ENCODE results near the gene RFX4.

The RFX4 gene

DNA sequence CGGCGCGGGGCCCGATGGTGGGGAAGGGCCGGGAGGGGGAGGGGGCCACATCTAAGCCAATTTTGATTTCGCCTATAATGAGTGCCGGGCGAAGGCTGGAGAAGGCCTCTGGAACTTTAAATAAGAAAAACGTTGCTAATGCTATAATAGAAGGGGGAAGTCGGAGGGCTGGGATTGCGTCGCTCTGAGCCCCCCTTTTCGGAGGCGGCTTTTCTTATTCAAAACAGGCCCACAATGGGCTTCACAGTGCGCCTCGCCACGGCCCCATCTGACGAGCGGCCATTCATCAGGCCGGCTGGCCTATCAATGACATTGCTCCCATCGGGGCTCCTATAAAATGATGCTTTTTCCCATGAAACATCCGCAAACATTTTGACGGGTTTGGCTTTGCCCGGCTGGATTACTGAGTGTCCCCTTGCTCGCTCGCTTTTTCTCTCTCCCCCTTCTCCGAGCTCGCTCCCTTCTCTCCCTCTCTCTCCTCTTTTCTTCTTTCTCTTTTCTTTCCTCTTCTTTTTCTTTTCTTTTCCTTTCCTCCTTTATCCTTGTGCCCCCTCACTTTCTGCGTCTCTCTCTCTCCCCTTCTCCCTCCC, at the start of gene RFX4:
TSS of gene RFX4 (plus strand) at position 364 of the 590 bp plus-strand sequence. CDS start 317 bp downstream, outside the sequence.
- DNase-seq (ENCODE audit: low read depth), result no peak
- H3K4me3 ChIP-seq (ENCODE audit: control insufficient read depth, low read depth, low read length), result no peak within 1 kb of the TSS

DNA sequence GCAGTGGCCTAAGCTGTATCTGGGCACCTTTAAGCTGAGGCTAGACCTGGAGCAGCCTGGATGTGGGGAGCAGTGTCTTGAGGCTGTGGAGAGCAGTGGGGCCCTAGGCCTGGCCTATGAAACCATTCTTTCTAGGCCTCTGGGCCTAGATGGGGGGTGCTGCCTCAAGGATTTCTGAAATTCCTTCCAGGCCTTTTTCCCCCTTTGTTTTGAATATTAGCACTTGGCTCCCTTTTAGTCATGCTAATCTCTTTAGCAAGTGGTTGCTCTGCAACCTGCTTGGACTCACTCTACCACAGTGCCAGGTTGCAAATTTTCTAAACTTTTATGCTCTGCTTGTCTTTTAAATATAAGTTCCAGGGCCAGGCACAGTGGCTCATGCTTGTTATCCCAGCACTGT, 41.6 kb upstream of the RFX4 start:
- no peak for DNase-seq (ENCODE audit: low read depth)
- H3K4me3 ChIP-seq (ENCODE audit: control insufficient read depth, low read depth, low read length), result no peak overlapping the region
- TF ChIP-seq CTCF (conservative IDR thresholded peaks at IDR 0.05; ENCODE audit: control insufficient read depth, insufficient read depth, low read depth, low read length), result no peak

More for the DNA sequence above, at the start of gene RFX4:
- no peak for TF ChIP-seq CTCF (conservative IDR thresholded peaks at IDR 0.05; ENCODE audit: control insufficient read depth, insufficient read depth, low read depth, low read length)

- no peak for TF ChIP-seq CTCF (conservative IDR thresholded peaks at IDR 0.05; ENCODE audit: control insufficient read depth, insufficient read depth, low read depth, low read length)
These were observed 31.4 kb upstream of the RFX4 start for GRCh38 chr12:106551410-106551809.

GRCh38 chr12:106552228-106552627, 30.6 kb upstream of the RFX4 start:
- TF ChIP-seq CTCF (conservative IDR thresholded peaks at IDR 0.05; ENCODE audit: control insufficient read depth, insufficient read depth, low read depth, low read length), result no peak
- no peak for DNase-seq (ENCODE audit: low read depth)
- H3K4me3 ChIP-seq (ENCODE audit: control insufficient read depth, low read depth, low read length), result no peak overlapping the region

More at GRCh38 chr12:106551410-106551809, 31.4 kb upstream of the RFX4 start:
- no peak overlapping the region for H3K4me3 ChIP-seq (ENCODE audit: control insufficient read depth, low read depth, low read length)
- no peak for DNase-seq (ENCODE audit: low read depth)

GRCh38 chr12:106564678-106565329, 18.0 kb upstream of the RFX4 start:
- TF ChIP-seq CTCF (conservative IDR thresholded peaks at IDR 0.05; ENCODE audit: control insufficient read depth, insufficient read depth, low read depth, low read length), result no peak
- no peak for DNase-seq (ENCODE audit: low read depth)
- no peak overlapping the region for H3K4me3 ChIP-seq (ENCODE audit: control insufficient read depth, low read depth, low read length)

DNA sequence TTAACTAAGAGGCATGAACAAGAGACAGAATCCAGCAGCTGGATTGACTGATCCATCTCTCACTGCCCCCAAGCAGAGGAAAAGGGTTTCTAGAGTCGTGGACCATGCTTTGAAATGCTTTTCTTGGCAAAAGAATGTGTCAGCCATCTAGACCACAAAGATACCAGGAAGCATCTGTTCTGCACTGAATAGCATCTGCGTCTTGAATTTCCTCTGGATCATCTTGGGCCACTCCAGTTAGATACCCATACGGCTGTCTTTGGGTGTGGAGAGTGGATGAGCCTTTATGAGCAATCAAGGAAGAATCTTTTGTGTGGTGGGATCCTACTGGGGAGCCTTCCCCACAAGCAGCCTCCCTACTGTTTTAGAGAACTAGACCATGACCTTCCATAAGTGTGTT, 16.0 kb upstream of the RFX4 start:
- H3K4me3 ChIP-seq (ENCODE audit: control insufficient read depth, low read depth, low read length), result no peak overlapping the region
- DNase-seq (ENCODE audit: low read depth), result no peak
- TF ChIP-seq CTCF (conservative IDR thresholded peaks at IDR 0.05; ENCODE audit: control insufficient read depth, insufficient read depth, low read depth, low read length), result no peak
